ENCODE measurements around the gene FRMD8. TPM values are rescaled to one million over a fixed set of nuclear protein-coding genes. Genes with fewer than 3 reads are reported as not detected.

The FRMD8 gene
- total RNA-seq, 1 donor from 2014 or later = 9.7 TPM

DNA sequence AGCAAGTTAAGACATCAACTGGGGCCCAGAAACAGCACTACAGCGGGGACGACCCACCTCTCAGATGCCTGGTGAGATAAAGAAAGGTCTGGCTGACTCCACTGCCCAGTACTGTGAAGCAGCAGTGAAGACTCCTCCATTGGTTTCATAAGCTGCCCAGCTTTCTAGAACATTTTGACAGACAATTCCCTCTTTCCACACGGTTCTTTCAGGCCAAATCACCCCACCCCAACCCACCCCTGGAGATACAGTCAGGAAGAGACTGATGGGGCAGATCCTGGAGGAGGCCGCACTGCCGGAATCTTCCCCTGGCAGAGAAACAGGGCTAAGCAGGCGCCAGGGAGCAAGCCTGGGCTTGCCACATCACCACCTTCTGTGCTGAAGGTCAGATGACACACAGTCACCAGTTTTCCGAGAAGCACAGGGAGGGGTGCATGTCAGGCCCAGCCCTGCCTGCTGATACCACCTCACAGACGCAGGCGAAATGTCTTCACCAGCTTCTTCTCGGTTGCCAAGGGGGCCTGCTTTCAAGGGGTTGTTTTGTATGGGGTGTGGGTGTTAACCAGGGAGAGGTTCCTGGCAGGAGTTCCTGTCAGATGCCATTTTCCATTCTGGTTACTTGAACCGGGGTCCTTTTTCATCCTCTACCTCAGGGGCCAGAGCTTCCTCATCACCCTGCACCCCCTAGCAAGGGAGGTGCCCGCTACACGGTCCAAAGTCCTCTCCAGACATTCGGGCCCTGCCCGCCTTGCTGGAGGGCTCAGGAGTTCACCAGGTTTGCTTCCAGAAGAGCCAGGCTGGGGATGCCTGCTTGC is 34.7 kb downstream of the FRMD8 start:
- intact Hi-C loops (cut with micrococcal nuclease) = no loop called here
- peak; percentile 48 for ATAC-seq

GRCh38 chr11:65421794-65422632 is 35.6 kb downstream of the FRMD8 start:
- DNase-seq = peak; percentile 99
- peak; percentile 46 for ATAC-seq
- intact Hi-C loops (cut with micrococcal nuclease) = no loop called here

More for the DNA sequence above, 34.7 kb downstream of the FRMD8 start:
- DNase-seq = peak; percentile 93

- ATAC-seq (peak; percentile 34), DNase-seq (peak; percentile 95)
- intact Hi-C loops (cut with micrococcal nuclease) = no loop called here
Measured at GRCh38 chr11:65422633-65423515, 36.4 kb downstream of the FRMD8 start, which contains the start of gene NEAT1. NEAT1 (plus strand) TSS chr11:65422798.

- intact Hi-C loops (cut with micrococcal nuclease) = no loop called here
- ATAC-seq = no peak
- DNase-seq = no peak
Measured at GRCh38 chr11:65423516-65424204, 37.2 kb downstream of the FRMD8 start.

DNA sequence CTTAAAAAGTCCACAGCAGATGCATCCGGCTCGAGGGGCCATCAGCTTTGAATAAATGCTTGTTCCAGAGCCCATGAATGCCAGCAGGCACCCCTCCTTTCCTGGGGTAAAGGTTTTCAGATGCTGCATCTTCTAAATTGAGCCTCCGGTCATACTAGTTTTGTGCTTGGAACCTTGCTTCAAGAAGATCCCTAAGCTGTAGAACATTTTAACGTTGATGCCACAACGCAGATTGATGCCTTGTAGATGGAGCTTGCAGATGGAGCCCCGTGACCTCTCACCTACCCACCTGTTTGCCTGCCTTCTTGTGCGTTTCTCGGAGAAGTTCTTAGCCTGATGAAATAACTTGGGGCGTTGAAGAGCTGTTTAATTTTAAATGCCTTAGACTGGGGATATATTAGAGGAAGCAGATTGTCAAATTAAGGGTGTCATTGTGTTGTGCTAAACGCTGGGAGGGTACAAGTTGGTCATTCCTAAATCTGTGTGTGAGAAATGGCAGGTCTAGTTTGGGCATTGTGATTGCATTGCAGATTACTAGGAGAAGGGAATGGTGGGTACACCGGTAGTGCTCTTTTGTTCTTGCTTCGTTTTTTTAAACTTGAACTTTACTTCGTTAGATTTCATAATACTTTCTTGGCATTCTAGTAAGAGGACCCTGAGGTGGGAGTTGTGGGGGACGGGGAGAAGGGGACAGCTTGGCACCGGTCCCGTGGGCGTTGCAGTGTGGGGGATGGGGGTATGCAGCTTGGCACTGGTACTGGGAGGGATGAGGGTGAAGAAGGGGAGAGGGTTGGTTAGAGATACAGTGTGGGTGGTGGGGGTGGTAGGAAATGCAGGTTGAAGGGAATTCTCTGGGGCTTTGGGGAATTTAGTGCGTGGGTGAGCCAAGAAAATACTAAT is 38.0 kb downstream of the FRMD8 start:
- intact Hi-C loops (cut with micrococcal nuclease) = loop anchor here (5.0 kb wide), 1 partner anchor 78 kb away; no protein-coding TSS in a partner anchor
- ATAC-seq = no peak
- peak; percentile 68 for DNase-seq

GRCh38 chr11:65425105-65425970 is 38.9 kb downstream of the FRMD8 start:
- no peak for DNase-seq
- no peak for ATAC-seq
- intact Hi-C loops (cut with micrococcal nuclease) = loop anchor here (5.0 kb wide), 1 partner anchor 77 kb away; no protein-coding TSS in a partner anchor

GRCh38 chr11:65425971-65426838 is 39.8 kb downstream of the FRMD8 start:
- intact Hi-C loops (cut with micrococcal nuclease) = loop anchor here (5.0 kb wide), 1 partner anchor 76 kb away; no protein-coding TSS in a partner anchor
- DNase-seq (no peak), ATAC-seq (no peak)

GRCh38 chr11:65426839-65427690 is 40.6 kb downstream of the FRMD8 start:
- ATAC-seq (peak; percentile 1), DNase-seq (no peak)
- intact Hi-C loops (cut with micrococcal nuclease) = loop anchor here (5.0 kb wide), 1 partner anchor 75 kb away; no protein-coding TSS in a partner anchor

DNA sequence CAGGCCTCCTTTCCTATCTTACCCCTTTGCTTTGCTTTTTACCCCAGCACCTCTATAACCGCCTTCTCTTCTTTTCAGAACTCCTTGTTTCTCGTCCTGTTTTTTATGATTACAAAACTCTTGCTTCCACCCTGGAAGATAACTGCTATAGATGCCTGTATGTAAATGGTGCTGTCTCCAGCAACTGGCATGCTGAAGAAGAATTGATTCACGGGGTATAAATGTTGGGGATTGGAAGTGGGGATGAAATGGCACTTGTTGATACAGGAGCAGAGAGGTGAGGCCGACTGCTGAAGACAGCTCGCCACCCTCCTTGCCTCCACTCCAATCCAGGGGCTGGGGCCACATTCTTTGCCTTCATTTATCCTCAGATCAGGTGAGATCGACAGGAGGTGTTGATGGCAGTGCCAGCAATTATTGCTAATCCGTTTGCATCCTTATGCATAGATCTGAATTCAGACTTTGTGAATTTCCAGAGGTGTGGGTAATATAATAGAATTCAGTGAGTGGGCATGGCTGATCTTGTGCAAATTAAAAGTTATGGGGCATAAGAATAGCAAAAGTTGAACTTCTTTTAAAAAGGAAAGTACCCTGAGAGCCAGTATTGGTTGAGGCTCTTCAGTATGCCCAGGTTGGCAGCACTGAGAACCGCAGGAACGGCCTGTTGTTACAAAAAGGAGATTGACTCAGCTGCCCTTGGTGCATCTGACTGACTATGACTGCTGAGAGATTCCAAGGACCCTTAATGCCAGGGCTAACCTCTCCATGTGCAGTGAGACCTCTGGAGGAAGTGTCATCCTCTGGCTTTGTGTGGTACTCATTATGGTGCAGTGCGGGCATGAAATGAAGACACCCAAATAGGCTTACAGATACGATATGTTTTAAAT is 41.5 kb downstream of the FRMD8 start:
- intact Hi-C loops (cut with micrococcal nuclease) = loop anchor here (5.0 kb wide), 1 partner anchor 74 kb away; no protein-coding TSS in a partner anchor
- no peak for DNase-seq
- peak; percentile 5 for ATAC-seq

GRCh38 chr11:65428578-65429067 is 42.2 kb downstream of the FRMD8 start:
- peak; percentile 4 for ATAC-seq
- intact Hi-C loops (cut with micrococcal nuclease) = loop anchor here (5.0 kb wide), 1 partner anchor 74 kb away; no protein-coding TSS in a partner anchor
- no peak for DNase-seq

DNA sequence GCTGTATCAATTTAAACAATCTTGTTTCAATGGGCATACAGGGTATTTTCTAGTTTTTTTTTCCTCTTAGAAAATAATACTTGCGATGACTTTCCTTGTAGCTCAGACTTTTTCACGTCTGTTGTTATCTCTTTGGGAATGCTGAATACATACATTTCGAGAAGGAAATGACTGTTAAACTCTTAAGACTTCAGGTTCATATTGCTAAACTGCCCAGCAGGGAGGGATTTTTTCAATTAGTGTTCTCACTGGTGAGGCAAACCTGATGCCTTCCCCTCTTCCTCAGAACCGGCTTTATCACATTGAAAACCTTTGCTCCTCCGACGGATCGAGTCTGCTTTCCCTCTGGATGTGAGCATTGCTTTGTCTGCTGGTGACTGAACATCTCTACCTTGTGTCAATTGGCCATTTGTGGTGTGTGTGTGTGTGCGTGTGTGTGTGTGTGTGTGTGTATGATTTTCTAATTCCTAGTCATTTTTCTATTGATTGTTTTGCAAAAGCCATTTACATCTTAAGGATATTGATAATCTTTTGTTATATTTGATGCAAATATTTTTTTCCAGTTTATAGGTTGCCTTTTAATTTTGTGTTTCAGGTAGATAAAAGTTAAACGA is 42.7 kb downstream of the FRMD8 start:
- ATAC-seq (peak; percentile 2), DNase-seq (no peak)
- intact Hi-C loops (cut with micrococcal nuclease) = loop anchor here (5.0 kb wide), 1 partner anchor 73 kb away; no protein-coding TSS in a partner anchor

DNA sequence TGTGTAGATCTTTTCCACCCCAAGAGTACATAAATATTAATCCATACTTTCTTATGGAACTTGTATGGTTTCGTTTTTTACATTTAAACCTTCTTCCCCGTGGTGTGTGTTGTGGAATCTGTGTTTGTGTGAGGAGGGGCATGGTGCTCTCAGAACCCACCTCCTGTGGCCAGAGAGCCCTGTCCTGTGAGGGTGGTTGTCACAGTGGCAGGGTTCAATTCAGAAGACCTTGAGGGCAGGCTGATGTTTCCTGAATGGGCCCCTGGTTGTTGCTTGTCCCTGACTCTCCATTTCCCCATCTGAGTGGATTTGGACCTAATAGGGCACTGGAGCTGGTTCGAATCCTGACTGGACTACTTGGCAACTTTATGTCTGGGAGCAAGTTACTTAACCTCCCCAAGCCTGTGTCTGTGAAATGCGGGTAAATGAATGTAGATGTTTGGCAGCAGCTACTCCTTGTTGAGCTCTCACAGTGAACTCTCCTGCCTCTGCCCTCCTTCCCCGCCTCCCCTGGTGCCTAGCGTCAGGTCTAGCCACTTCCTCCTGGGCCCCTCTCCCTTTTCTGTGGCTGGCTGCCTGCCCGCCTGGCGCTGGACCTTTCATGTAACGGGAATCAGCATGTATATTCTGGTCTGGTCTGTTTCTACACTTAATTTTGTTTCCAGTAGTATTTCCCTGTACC is 43.4 kb downstream of the FRMD8 start:
- ATAC-seq (peak; percentile 19), DNase-seq (peak; percentile 79)
- intact Hi-C loops (cut with micrococcal nuclease) = loop anchor here (5.0 kb wide), 1 partner anchor 72 kb away; no protein-coding TSS in a partner anchor

Data from left ventricle myocardium superior (tissue), 1 donor.